H9 (cell line): ENCODE results near the gene SKP2. TPM values are rescaled to one million over a fixed set of nuclear protein-coding genes. Genes with fewer than 3 reads are reported as not detected.
"Not testable (repeated sequence)": the region's sequence is repeated elsewhere in the genome, so short reads cannot be mapped to it uniquely, and the experiment has no call there.

Experiments used
- DNase-seq: peaks from one replicate; pipeline ENCODE4 v3.0.0-alpha.2; 2017
- H2AFZ ChIP-seq: one replicate; pipeline ENCODE4 v1.6.1; 2013; ENCODE audit warnings: mild to moderate bottlenecking, low read length, control low read depth, moderate library complexity
- H2AK5ac ChIP-seq: 2 replicates; pipeline ENCODE4 v1.6.1; 2013; ENCODE audit warnings: low read length, control low read depth, mixed read lengths; ENCODE audit not compliant: insufficient read length
- H2BK120ac ChIP-seq: one replicate; pipeline ENCODE4 v1.6.1; 2013; ENCODE audit warnings: low read depth, mild to moderate bottlenecking, low read length, control low read depth, inconsistent platforms; ENCODE audit not compliant: poor library complexity, severe bottlenecking
- H2BK12ac ChIP-seq: 2 replicates; pipeline ENCODE4 v1.6.1; 2013; ENCODE audit warnings: low read length, control low read depth, mixed read lengths, low read depth; ENCODE audit not compliant: insufficient read length
- H2BK15ac ChIP-seq: 2 replicates; pipeline ENCODE4 v1.6.1; 2013; ENCODE audit warnings: low read depth, low read length, control low read depth
- H2BK20ac ChIP-seq: one replicate; pipeline ENCODE4 v1.6.1; 2013; ENCODE audit warnings: low read depth, mild to moderate bottlenecking, low read length, control low read depth, inconsistent platforms; ENCODE audit not compliant: poor library complexity, severe bottlenecking
- H2BK5ac ChIP-seq: 2 replicates; pipeline ENCODE4 v1.6.1; 2013; ENCODE audit warnings: low read length, control low read depth, mixed read lengths; ENCODE audit not compliant: insufficient read length
- H3K14ac ChIP-seq: 2 replicates; pipeline ENCODE4 v1.6.1; 2013; ENCODE audit warnings: low read length, control low read depth; ENCODE audit not compliant: insufficient read depth
- H3K18ac ChIP-seq: 2 replicates; pipeline ENCODE4 v1.6.1; 2013; ENCODE audit warnings: low read depth, mild to moderate bottlenecking, mixed read lengths, low read length, control low read depth; ENCODE audit not compliant: insufficient read length
- H3K23ac ChIP-seq: 2 replicates; pipeline ENCODE4 v1.6.1; 2013; ENCODE audit warnings: low read length, control low read depth, mixed read lengths, low read depth; ENCODE audit not compliant: insufficient read length
- H3K23me2 ChIP-seq: 2 replicates; pipeline ENCODE4 v1.6.1; 2013; ENCODE audit warnings: low read depth, mild to moderate bottlenecking, mixed read lengths, low read length, control low read depth; ENCODE audit not compliant: insufficient read length, poor library complexity, severe bottlenecking
- H3K27ac ChIP-seq: 2 replicates; pipeline ENCODE4 v1.5.1; 2013; ENCODE audit warnings: low read length, control low read depth, mixed read lengths, low read depth; ENCODE audit not compliant: insufficient read length
- H3K27me3 ChIP-seq: 2 replicates; pipeline ENCODE4 v1.6.1; 2013; ENCODE audit warnings: low read length, control low read depth, inconsistent platforms; ENCODE audit not compliant: insufficient read depth
- H3K4ac ChIP-seq: 2 replicates; pipeline ENCODE4 v1.6.1; 2013; ENCODE audit warnings: low read depth, mild to moderate bottlenecking, control low read depth, inconsistent platforms, low read length, moderate library complexity
- H3K4me1 ChIP-seq: 2 replicates; pipeline ENCODE4 v1.6.1; 2013; ENCODE audit warnings: low read length, control low read depth, inconsistent platforms; ENCODE audit not compliant: insufficient read depth
- H3K4me2 ChIP-seq: 2 replicates; pipeline ENCODE4 v1.6.1; 2013; ENCODE audit warnings: low read length, control low read depth, mixed read lengths; ENCODE audit not compliant: insufficient read length, insufficient read depth
- H3K56ac ChIP-seq: 2 replicates; pipeline ENCODE4 v1.6.1; 2013; ENCODE audit warnings: low read depth, mild to moderate bottlenecking, mixed read lengths, low read length, control low read depth; ENCODE audit not compliant: insufficient read length
- H3K79me1 ChIP-seq: 2 replicates; pipeline ENCODE4 v1.6.1; 2013; ENCODE audit warnings: low read depth, mild to moderate bottlenecking, moderate library complexity, low read length, control low read depth, inconsistent platforms; ENCODE audit not compliant: insufficient read depth, poor library complexity, severe bottlenecking
- H3K79me2 ChIP-seq: 2 replicates; pipeline ENCODE4 v1.6.1; 2013; ENCODE audit warnings: low read length, control low read depth, inconsistent platforms; ENCODE audit not compliant: insufficient read depth
- H3K9ac ChIP-seq: 2 replicates; pipeline ENCODE4 v1.6.1; 2013; ENCODE audit warnings: low read length, control low read depth, mixed read lengths; ENCODE audit not compliant: insufficient read length; ENCODE audit errors: extremely low read depth
- H3K9me3 ChIP-seq: one replicate; pipeline ENCODE4 v1.6.1; 2013; ENCODE audit warnings: low read depth, low read length, inconsistent platforms; ENCODE audit not compliant: control insufficient read depth
- H3T11ph ChIP-seq: one replicate; pipeline ENCODE4 v1.6.1; 2013; ENCODE audit warnings: mild to moderate bottlenecking, low read length, control low read depth, inconsistent platforms
- H4K20me1 ChIP-seq: one replicate; pipeline ENCODE4 v1.6.1; 2013; ENCODE audit not compliant: control insufficient read depth, insufficient read length, insufficient read depth
- H4K5ac ChIP-seq: 2 replicates; pipeline ENCODE4 v1.6.1; 2013; ENCODE audit warnings: low read depth, mild to moderate bottlenecking, mixed read lengths, low read length, control low read depth; ENCODE audit not compliant: insufficient read length
- H4K8ac ChIP-seq: replicated peaks from 2 replicates; pipeline ENCODE4 v1.6.1; 2013; ENCODE audit warnings: low read length, control low read depth, mixed read lengths, low read depth; ENCODE audit not compliant: insufficient read length
- H4K91ac ChIP-seq: 2 replicates; pipeline ENCODE4 v1.6.1; 2013; ENCODE audit warnings: low read depth, mild to moderate bottlenecking, moderate library complexity, mixed read lengths, low read length, control low read depth; ENCODE audit not compliant: insufficient read length
- H3K27ac Mint-ChIP-seq, 3 experiments: 2 replicates in 2 of 3; 3 replicates in 1 of 3; pipeline ENCODE4 v1.8.0; 2020 to 2021; ENCODE audit warnings: mixed read lengths in 3 of 3, mild to moderate bottlenecking in 1 of 3, moderate library complexity in 1 of 3
- H3K27me3 Mint-ChIP-seq: 2 replicates; pipeline ENCODE4 v1.8.0; 2021; ENCODE audit warnings: low read depth, mild to moderate bottlenecking, moderate library complexity, mixed read lengths
- H3K36me3 Mint-ChIP-seq, 3 experiments: 2 replicates in 2 of 3; 3 replicates in 1 of 3; pipeline ENCODE4 v1.8.0; 2020 to 2021; ENCODE audit warnings: low read depth in 3 of 3, mixed read lengths in 3 of 3; ENCODE audit not compliant: insufficient read depth in 1 of 3
- H3K4me1 Mint-ChIP-seq, 2 experiments: 2 replicates each; pipeline ENCODE4 v1.8.0; 2020; ENCODE audit warnings: mixed read lengths in 2 of 2
- H3K4me3 Mint-ChIP-seq, 2 experiments: 2 replicates in 1 of 2; 3 replicates in 1 of 2; pipeline ENCODE4 v1.8.0; 2020 to 2021; ENCODE audit warnings: mild to moderate bottlenecking in 2 of 2, mixed read lengths in 2 of 2, moderate library complexity in 1 of 2
- H3K9me3 Mint-ChIP-seq, 2 experiments: 2 replicates in 1 of 2; 3 replicates in 1 of 2; pipeline ENCODE4 v1.8.0; 2020; ENCODE audit warnings: mild to moderate bottlenecking in 2 of 2, mixed read lengths in 2 of 2, moderate library complexity in 1 of 2
- CTCF ChIP-seq: fragments of 200-600 bp; sonication (generic); conservative IDR thresholded peaks from 3 replicates; pipeline ENCODE4 v1.8.0; 2021; ENCODE audit warnings: antibody characterized with exemption, mild to moderate bottlenecking
- WGBS: extraction: QIAGEN DNeasy Blood & Tissue Kit; methylation state at CpG from one replicate; pipeline ENCODE4 v1.1.7; 2013; ENCODE audit warnings: missing lambda C conversion rate, low lambda C conversion rate, mixed read lengths; ENCODE audit not compliant: insufficient read length; ENCODE audit errors: extremely low coverage; 5-methylcytosine and 5-hydroxymethylcytosine counted together
- total RNA-seq: library from RNA; stranded (reverse); gene quantifications from 2 replicates; pipeline ENCODE4 v1.2.1, GENCODE V29; 2021

Gene SKP2
- total RNA-seq, 1 experiment from 2014 or later = 103 TPM

DNA sequence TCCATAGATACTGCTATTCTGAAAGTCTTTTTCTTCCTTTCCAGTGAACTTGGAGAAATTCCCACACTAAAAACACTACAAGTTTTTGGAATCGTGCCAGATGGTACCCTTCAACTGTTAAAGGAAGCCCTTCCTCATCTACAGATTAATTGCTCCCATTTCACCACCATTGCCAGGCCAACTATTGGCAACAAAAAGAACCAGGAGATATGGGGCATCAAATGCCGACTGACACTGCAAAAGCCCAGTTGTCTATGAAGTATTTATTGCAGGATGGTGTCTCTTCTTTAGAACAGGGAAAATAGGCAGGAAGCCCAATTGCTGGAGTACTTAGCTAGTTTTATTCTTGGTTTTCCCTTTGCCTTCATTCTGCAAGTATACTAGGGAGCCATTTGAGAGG is 29.9 kb downstream of the SKP2 start:
- H3K4me3 Mint-ChIP-seq = no peak overlapping the region
- Histone ChIP-seq H3K9ac (no peak overlapping the region), H3K9me3 (no peaks in the 10 kb centered on the region), H3K23me2 (no peaks in the 10 kb centered on the region), H3K79me2 (no peaks in the 10 kb centered on the region), H2AK5ac (no peak overlapping the region), H3K23ac (no peak overlapping the region), H2BK120ac (no peak overlapping the region), H3K4ac (no peak overlapping the region), H4K20me1 (no peaks in the 10 kb centered on the region), H4K91ac (no peak overlapping the region), H3K56ac (no peak overlapping the region), H2BK20ac (no peak overlapping the region), H4K5ac (no peak overlapping the region), H3K4me2 (no peak overlapping the region), H2BK15ac (no peak overlapping the region), H3K4me1 (no peaks in the 10 kb centered on the region), H2BK5ac (no peak overlapping the region), H3K14ac (no peak overlapping the region), H3T11ph (no peak overlapping the region), H4K8ac (no peak overlapping the region), H3K27ac (no peak overlapping the region), H2BK12ac (no peak overlapping the region), H3K18ac (no peak overlapping the region), H2AFZ (no peak overlapping the region), H3K79me1 (no peaks in the 10 kb centered on the region), H3K27me3 (no peaks in the 10 kb centered on the region)
- no peaks in the 10 kb centered on the region for H3K27me3 Mint-ChIP-seq
- no peaks in the 10 kb centered on the region for H3K4me1 Mint-ChIP-seq
- TF ChIP-seq CTCF = no peak
- WGBS = no CpG with 5 or more reads among the region's 2 CpGs
- H3K9me3 Mint-ChIP-seq = peaks cover 0 to 11% of the 10 kb centered on the region in 2 experiments; a peak in 4 of 5 replicates
- H3K36me3 Mint-ChIP-seq = peaks cover 56 to 89% (median 87%) of the 10 kb centered on the region in 3 experiments
- no peak for DNase-seq
- H3K27ac Mint-ChIP-seq = no peak overlapping the region

GRCh38 chr5:36184408-36184807 is 32.5 kb downstream of the SKP2 start:
- H4K8ac ChIP-seq, H2AFZ ChIP-seq, H3K9me3 ChIP-seq, H4K20me1 ChIP-seq, H3K27ac Mint-ChIP-seq, H3K9ac ChIP-seq, H3K27me3 ChIP-seq, H3K4me1 Mint-ChIP-seq, H2BK20ac ChIP-seq, H3K4me3 Mint-ChIP-seq, H3K4me1 ChIP-seq, H2BK12ac ChIP-seq, H3K56ac ChIP-seq, H2BK5ac ChIP-seq, H3K18ac ChIP-seq, H3K14ac ChIP-seq, H3K79me2 ChIP-seq, H3K23me2 ChIP-seq, DNase-seq, H3K27me3 Mint-ChIP-seq, H2AK5ac ChIP-seq, H3K4me2 ChIP-seq, H2BK120ac ChIP-seq, H3K27ac ChIP-seq, H3K23ac ChIP-seq, H2BK15ac ChIP-seq, H3T11ph ChIP-seq, H3K4ac ChIP-seq, H3K79me1 ChIP-seq, H4K91ac ChIP-seq, H4K5ac ChIP-seq: not testable (repeated sequence)
- Mint-ChIP-seq H3K9me3 (peaks cover 20 to 30% of the 10 kb centered on the region in 2 experiments), H3K36me3 (peaks cover 73 to 93% (median 89%) of the 10 kb centered on the region in 3 experiments)
- WGBS = no CpG with 5 or more reads among the region's 4 CpGs
